MM.1S (cell line): ENCODE measurements around the gene NRTN.

Experiments used
- CTCF ChIP-seq: fragments of 300-600 bp; sonication (generic); IDR thresholded peaks from 2 replicates; pipeline ENCODE4 v1.5.1; 2016; ENCODE audit warnings: antibody characterized with exemption, low read length, mixed read lengths
- EZH2 ChIP-seq: fragments of 300-600 bp; sonication (generic); optimal IDR thresholded peaks from 2 replicates; pipeline ENCODE3; 2017; ENCODE audit warnings: low read depth, mild to moderate bottlenecking, antibody characterized with exemption, low read length, mixed read lengths

DNA sequence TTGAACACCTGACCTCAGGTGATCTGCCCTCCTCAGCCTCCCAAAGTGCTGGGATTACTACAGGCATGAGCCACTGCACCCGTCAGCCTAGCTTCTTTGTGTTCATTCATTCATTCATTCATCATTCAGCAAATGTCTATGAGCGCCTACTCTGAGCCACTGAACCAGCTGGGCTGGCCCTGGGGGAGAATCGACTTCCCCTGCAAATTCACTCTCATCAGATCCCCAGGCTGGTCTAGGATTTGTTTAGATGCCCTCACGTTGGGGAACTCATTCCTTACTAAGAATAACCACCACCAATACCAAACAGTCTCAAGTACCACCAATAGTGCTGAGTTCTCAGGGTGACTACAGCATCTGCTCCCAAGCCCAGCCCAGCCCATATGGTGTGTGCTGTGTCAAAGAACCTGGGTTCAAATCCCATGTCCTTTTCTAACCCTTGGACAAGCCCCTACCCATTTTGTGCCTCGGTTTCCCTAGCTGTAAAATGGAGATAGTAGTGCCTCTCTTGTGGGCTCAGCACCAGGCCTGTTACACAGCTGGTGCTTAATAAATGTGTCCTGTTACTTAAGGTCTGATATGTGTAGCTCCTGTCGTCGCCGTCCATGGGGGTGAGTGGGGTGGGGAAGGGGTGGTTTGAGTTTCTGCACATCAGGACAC, 16.8 kb downstream of the NRTN start:
- TF ChIP-seq CTCF (no peak), EZH2 (no peak)
